Middle frontal gyrus (tissue), 1 donor: ENCODE measurements around the gene SMAD3.

Experiments used
- DNase-seq: peaks from one replicate; pipeline ENCODE4 v3.0.0-alpha.2; 2015; ENCODE audit warnings: low spot score; ENCODE audit errors: extremely low spot score

SMAD3 gene

DNA sequence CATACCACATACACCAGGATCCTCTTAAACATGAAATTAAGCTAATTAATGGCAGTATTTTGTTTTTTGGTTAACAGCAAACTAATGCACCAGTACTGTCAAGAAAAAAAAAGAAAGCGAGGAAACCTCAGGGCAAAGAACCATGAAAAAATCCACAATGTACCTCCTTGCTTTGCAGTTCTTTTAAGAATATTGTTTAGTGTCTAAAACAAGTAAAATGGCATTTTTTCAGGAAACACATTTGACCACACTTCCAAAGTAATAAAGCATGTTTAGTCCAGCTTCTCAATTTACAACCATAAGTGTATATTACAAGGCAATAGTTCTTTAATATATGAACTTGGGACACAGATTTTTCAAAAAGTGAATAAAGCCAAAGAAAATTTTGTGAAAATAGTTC, 162.4 kb downstream of the SMAD3 start:
- DNase-seq, result no peak

DNA sequence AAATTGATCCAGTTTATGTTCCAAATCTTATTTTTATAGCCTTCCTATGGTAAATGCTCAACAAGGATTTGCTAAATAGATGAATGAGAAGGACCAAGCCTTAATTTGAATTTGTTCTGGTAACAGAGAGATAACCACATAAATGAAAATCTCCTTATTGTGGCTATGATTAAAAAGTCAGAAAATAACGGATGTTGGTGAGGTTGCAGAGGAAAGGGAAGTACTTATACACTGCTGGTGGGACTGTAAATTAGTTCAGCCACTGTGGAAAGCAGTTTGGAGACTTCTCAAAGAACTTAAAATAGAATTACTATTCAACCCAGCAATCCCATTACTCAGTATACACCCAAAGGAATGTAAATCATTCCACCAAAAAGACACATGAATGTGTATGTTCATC, 162.9 kb downstream of the SMAD3 start:
- no peak for DNase-seq

DNA sequence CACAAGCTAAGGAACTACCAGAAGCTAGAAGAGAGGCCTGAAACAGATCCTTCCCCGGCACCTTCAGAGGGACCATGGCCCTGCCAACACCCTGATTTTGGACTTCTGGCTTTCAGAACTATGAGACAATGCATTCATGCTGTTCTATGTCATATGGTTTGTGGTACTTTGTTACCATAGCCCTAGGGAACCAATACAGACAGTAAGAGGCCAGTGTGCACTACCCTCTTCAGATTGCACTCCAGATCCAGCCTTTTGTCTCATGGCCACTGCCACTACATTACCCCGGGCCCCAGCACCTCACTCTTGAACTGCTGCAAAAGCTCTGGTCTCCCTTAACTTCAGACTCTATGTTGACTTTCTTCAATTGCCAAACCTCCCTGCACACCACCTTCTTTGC, 165.1 kb downstream of the SMAD3 start:
- no peak for DNase-seq

DNA sequence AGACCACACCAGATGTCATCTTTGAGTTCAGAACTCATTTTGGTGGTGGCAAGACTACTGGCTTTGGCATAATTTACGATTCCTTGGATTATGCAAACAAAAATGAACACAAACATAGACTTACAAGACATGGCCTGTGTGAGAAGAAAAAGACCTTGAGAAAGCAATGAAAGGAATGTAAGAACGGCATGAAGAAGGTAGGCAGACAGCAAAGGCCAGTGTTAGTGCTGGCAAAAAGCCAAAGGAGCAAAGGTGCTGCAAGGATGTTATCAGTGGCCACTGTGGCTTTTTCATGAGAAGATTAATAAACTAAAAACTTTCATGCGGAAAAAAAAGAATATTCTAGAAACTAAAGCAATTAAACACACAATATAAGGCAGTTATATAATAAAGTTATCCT, 167.2 kb downstream of the SMAD3 start:
- no peak for DNase-seq

DNA sequence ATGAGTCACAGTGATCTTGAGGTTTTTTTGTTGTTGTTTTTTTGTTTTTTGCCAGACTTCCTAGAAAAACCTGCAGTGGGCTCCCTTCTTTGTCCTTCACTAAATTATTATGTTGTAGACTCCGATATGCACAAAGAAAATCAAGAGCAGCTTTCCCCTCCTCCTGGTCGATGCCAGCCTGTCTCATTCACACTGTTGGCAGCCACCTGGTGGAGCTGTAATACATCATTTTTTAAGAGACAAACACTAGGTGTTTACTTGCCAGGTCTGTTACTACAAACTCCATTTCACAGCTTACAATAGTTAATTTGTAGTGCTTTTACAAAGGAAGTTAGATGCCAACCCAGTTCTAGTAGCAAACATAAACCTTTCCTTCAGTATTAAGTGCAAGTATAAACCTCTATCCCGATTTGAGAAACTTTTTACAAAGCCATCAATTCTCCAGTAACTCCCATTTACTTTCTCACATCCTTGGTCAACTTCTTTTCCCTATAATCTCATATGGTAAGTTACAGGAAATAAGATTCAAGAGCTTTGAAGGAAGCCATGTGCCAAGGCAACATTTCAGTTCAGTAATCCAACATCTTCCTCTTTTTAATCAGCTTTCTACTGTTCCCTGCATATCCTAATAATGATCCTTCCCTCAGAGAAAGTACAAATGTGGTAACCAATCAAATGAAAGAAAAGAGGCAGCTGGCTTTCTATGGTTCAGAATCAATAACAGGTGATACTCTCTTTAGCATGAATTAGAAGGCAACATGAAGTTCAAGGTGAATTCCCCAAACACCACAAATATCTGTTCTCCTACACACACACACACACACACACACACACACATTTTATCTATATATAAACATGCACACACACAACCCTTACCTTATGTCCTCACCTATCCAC, 175.1 kb downstream of the SMAD3 start:
- DNase-seq, result no peak

DNA sequence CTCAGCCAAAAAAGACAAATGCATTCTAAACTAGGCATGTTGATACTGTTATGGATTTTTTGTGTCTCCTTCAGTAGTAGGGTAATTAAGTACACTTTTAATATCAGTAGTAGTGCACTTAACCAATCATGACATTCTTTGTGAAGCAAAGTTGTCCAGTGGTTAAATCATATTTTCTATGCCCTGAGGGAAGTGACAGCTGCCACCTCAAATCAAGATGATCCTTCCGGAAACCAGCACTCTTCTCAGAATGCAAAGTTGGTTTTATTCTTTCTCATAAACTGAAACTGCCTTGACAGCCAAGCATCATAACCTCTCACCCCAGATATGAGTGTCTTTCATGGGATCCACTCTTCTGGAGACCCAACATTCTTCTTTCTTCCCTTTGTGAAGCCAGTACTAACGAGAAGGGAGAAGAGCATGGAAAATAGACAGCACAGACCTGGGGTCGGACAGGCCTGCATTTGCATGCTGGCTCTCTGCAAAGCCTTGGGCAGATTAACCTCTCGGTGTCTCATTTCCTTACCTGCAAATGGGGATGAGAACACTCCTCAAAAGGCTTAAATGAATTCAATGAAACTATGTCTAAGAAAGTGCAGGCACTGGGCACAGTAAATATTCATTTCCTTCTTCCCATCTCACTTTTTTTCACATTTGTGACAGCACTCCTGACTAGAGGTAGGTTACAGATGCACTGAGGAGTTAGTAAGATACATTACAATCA, 175.9 kb downstream of the SMAD3 start:
- no peak for DNase-seq

DNA sequence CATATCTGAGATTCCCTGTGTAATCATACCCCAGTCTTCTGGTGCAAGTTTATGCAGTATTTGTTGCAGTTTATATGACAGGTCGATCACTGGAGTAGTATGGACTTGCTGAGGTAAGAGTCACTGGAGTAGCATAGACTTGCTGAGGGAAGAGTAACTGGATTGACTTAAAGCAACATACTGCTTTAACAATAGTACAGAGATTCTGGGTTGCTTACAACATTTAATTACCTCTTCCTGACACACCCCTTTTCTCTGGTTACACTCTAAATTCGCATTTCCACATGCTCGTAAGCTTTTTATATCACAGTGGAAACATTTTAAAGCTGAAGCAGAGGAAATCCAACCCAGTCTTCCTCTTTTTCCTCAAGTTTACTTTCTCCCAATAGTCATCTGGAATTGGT, 177.3 kb downstream of the SMAD3 start:
- no peak for DNase-seq
